Calu3 (cell line): ENCODE measurements around the gene RPGRIP1L. TPM values are rescaled to one million over a fixed set of nuclear protein-coding genes. Genes with fewer than 3 reads are reported as not detected.

Source experiments
- BruUV-seq: library from RNA; stranded (reverse); fragments of 400-500 nt; replicated peaks from 2 replicates; lab custom pipeline; 2021; lab: Mats Ljungman, UMichigan
- CTCF ChIA-PET: fragments of 300-600 bp; sonication (Branson Sonifier 250); formaldehyde crosslinking; loops from one replicate; lab custom pipeline; 2022; ENCODE audit warnings: antibody characterized with exemption; lab: Charles Lee
- DNase-seq: peaks from one replicate; pipeline ENCODE4 v3.0.0; 2022
- H3K27ac Mint-ChIP-seq: one replicate; pipeline ENCODE4 v1.8.0; 2022; ENCODE audit warnings: mixed read lengths; ENCODE audit not compliant: unreplicated experiment
- H3K27me3 Mint-ChIP-seq: one replicate; pipeline ENCODE4 v1.8.0; 2022; ENCODE audit warnings: mixed read lengths; ENCODE audit not compliant: unreplicated experiment
- H3K36me3 Mint-ChIP-seq: one replicate; pipeline ENCODE4 v1.8.0; 2022; ENCODE audit warnings: mild to moderate bottlenecking, moderate library complexity, mixed read lengths; ENCODE audit not compliant: insufficient read depth, unreplicated experiment
- H3K4me1 Mint-ChIP-seq: one replicate; pipeline ENCODE4 v1.8.0; 2022; ENCODE audit warnings: mild to moderate bottlenecking, low read depth, mixed read lengths; ENCODE audit not compliant: unreplicated experiment
- H3K4me3 Mint-ChIP-seq: one replicate; pipeline ENCODE4 v1.8.0; 2022; ENCODE audit warnings: mild to moderate bottlenecking, low read depth, moderate library complexity, mixed read lengths; ENCODE audit not compliant: unreplicated experiment
- H3K9me3 Mint-ChIP-seq: one replicate; pipeline ENCODE4 v1.8.0; 2022; ENCODE audit warnings: low read depth, mixed read lengths; ENCODE audit not compliant: unreplicated experiment
- CTCF ChIP-seq: fragments of 200-600 bp; IDR thresholded peaks from one replicate; pipeline ENCODE4 v1.8.0; 2022; ENCODE audit warnings: antibody characterized with exemption; ENCODE audit not compliant: unreplicated experiment
- intact Hi-C: fragments of 100-400 bp; cut with micrococcal nuclease; formaldehyde crosslinking; loops from one replicate; pipeline ENCODE4 v1.10.0; 2022; ENCODE audit not compliant: unreplicated experiment
- total RNA-seq: library from RNA; stranded (reverse); gene quantifications from 2 replicates; pipeline ENCODE4 v1.2.3, GENCODE V29; 2022

The RPGRIP1L gene
- total RNA-seq, 1 experiment from 2014 or later, result 16.6 TPM

- Mint-ChIP-seq H3K27me3 (no peaks in the 10 kb centered on the region), H3K4me1 (no peaks in the 10 kb centered on the region), H3K27ac (no peak overlapping the region), H3K36me3 (no peaks in the 10 kb centered on the region), H3K9me3 (no peaks in the 10 kb centered on the region), H3K4me3 (no peak overlapping the region)
- no TSS peak for BruUV-seq
- no peak for TF ChIP-seq CTCF
- DNase-seq, result no peak
- intact Hi-C loops, result no loop called here
- CTCF ChIA-PET, result no interaction called here
Observed at GRCh38 chr16:53673189-53673588, 30.5 kb downstream of the RPGRIP1L start.

DNA sequence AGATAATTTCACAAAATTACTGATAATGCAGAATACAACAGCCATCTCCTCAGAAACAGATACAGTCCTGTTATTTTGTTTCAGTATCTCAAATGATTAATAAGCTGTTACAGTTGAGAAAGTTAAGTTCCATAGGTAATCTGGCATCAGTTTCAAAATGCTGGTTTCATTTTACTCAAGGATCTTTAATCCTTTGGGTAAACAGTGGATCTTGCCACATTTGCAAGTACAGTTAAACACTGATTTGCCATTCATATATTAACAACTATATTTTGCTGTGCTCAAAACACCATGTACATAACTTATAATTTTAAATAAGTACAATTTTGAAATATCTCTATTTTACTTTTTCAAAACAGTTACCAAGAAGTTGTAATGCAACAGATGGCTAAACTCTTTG lies 31.2 kb downstream of the RPGRIP1L start:
- H3K4me1 Mint-ChIP-seq, result no peaks in the 10 kb centered on the region
- no peak overlapping the region for H3K27ac Mint-ChIP-seq
- no peaks in the 10 kb centered on the region for H3K36me3 Mint-ChIP-seq
- no TSS peak for BruUV-seq
- no peak for DNase-seq
- no peak overlapping the region for H3K4me3 Mint-ChIP-seq
- CTCF ChIA-PET, result no interaction called here
- no peak for TF ChIP-seq CTCF
- intact Hi-C loops, result no loop called here
- H3K9me3 Mint-ChIP-seq, result no peaks in the 10 kb centered on the region
- no peaks in the 10 kb centered on the region for H3K27me3 Mint-ChIP-seq

- no peaks in the 10 kb centered on the region for H3K27me3 Mint-ChIP-seq
- no peaks in the 10 kb centered on the region for H3K4me1 Mint-ChIP-seq
- CTCF ChIA-PET, result no interaction called here
- no peak for DNase-seq
- intact Hi-C loops, result no loop called here
- BruUV-seq, result no TSS peak
- no peak overlapping the region for H3K4me3 Mint-ChIP-seq
- no peak for TF ChIP-seq CTCF
- H3K36me3 Mint-ChIP-seq, result no peaks in the 10 kb centered on the region
- H3K27ac Mint-ChIP-seq, result no peak overlapping the region
- H3K9me3 Mint-ChIP-seq, result no peaks in the 10 kb centered on the region
Observed at GRCh38 chr16:53668869-53669268, 34.8 kb downstream of the RPGRIP1L start.

DNA sequence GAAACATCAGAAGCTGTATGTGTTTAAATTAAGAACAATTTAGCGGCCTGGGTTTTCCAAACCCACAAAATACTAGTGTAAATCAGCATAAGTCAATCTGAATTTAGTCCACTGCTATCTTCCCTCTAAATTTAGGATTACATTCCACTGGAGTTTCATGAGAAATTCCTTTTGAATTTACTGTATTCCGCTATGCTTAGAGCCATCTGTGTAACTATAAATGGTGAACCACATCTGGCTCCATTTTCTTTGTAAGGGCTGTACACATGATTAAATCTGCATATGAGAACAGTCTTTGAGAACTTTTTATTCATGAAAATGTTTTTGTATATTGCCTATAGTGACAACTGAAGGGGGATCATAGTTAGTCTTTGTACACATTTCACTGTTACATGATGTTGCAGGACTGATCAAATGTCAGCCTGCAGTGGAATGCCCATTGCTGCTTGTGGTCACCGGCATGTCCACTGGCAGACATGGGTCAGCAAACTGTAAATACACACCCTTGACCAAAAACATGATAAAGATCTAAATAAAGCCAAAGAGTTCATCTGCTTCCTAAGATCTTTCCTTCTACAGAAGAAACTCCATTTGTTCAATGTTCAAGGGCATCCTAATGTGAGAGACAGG lies 36.8 kb downstream of the RPGRIP1L start:
- H3K9me3 Mint-ChIP-seq, result no peaks in the 10 kb centered on the region

More for the DNA sequence above, 36.8 kb downstream of the RPGRIP1L start:
- H3K27me3 Mint-ChIP-seq, result no peaks in the 10 kb centered on the region
- H3K36me3 Mint-ChIP-seq, result no peaks in the 10 kb centered on the region
- H3K4me1 Mint-ChIP-seq, result no peaks in the 10 kb centered on the region
- no peak for TF ChIP-seq CTCF
- intact Hi-C loops, result no loop called here
- DNase-seq, result no peak
- BruUV-seq, result no TSS peak
- CTCF ChIA-PET, result no interaction called here
- H3K27ac Mint-ChIP-seq, result no peak overlapping the region
- no peak overlapping the region for H3K4me3 Mint-ChIP-seq
